OCI-LY1 (cell line): ENCODE results near the gene SYMPK.
A peak's percentile ranks its signal among the peaks of the same experiment; 100 is the strongest.

Experiments
- H2AFZ ChIP-seq: fragments of 200-600 bp; sonication (generic), shearing (Covaris generic); 2 replicates; pipeline ENCODE4 v1.6.0; 2014; ENCODE audit warnings: antibody characterized with exemption, mild to moderate bottlenecking, low read length
- H3F3A ChIP-seq: fragments of 200-600 bp; sonication (generic), shearing (Covaris generic); 2 replicates; pipeline ENCODE4 v1.6.0; 2014; ENCODE audit warnings: mild to moderate bottlenecking, antibody characterized with exemption, low read length, moderate library complexity; ENCODE audit not compliant: insufficient read depth
- H3K27ac ChIP-seq: fragments of 200-600 bp; sonication (generic); 2 replicates; pipeline ENCODE4 v1.5.1; 2014; ENCODE audit warnings: low read length, mixed run types, mild to moderate bottlenecking, low read depth; ENCODE audit not compliant: poor library complexity, severe bottlenecking
- H3K27me3 ChIP-seq: fragments of 200-600 bp; sonication (generic); 2 replicates; pipeline ENCODE4 v1.6.0; 2014; ENCODE audit warnings: antibody characterized with exemption, mild to moderate bottlenecking, low read length, moderate library complexity; ENCODE audit not compliant: insufficient read depth
- H3K36me3 ChIP-seq: fragments of 200-600 bp; sonication (generic); 2 replicates; pipeline ENCODE4 v1.6.1; 2014; ENCODE audit warnings: mild to moderate bottlenecking, antibody characterized with exemption, low read length, moderate library complexity, mixed read lengths; ENCODE audit not compliant: insufficient read depth
- H3K4me1 ChIP-seq: fragments of 200-600 bp; sonication (generic); 2 replicates; pipeline ENCODE4 v1.5.1; 2014; ENCODE audit warnings: mild to moderate bottlenecking, low read length, moderate library complexity; ENCODE audit not compliant: insufficient read depth, severe bottlenecking
- H3K4me2 ChIP-seq: fragments of 200-600 bp; sonication (generic), shearing (Covaris generic); 2 replicates; pipeline ENCODE4 v1.6.1; 2014; ENCODE audit warnings: low read length
- H3K4me3 ChIP-seq: fragments of 200-600 bp; sonication (generic); 2 replicates; pipeline ENCODE4 v1.5.1; 2014; ENCODE audit warnings: low read length, low read depth, mild to moderate bottlenecking, mixed read lengths; ENCODE audit not compliant: poor library complexity, severe bottlenecking
- H3K79me2 ChIP-seq: fragments of 200-600 bp; shearing (Covaris generic); 2 replicates; pipeline ENCODE4 v1.6.1; 2016; ENCODE audit warnings: mixed run types, low read length, mixed read lengths; ENCODE audit not compliant: insufficient read depth
- H3K9ac ChIP-seq: fragments of 200-600 bp; sonication (generic), shearing (Covaris generic); 2 replicates; pipeline ENCODE4 v1.6.1; 2014; ENCODE audit warnings: mild to moderate bottlenecking, low read length, mixed read lengths
- H3K9me2 ChIP-seq: fragments of 200-600 bp; sonication (generic), shearing (Covaris generic); 2 replicates; pipeline ENCODE4 v1.6.1; 2014; ENCODE audit warnings: low read depth, mild to moderate bottlenecking, low read length, mixed read lengths
- H3K9me3 ChIP-seq: fragments of 200-600 bp; shearing (Covaris generic); 2 replicates; pipeline ENCODE4 v1.6.1; 2014; ENCODE audit warnings: low read length, mixed read lengths
- H4K20me1 ChIP-seq: fragments of 200-600 bp; sonication (generic), shearing (Covaris generic); 2 replicates; pipeline ENCODE4 v1.6.0; 2016; ENCODE audit warnings: mild to moderate bottlenecking, low read length; ENCODE audit not compliant: insufficient read depth
- CTCF ChIP-seq: fragments of 200-600 bp; sonication (generic), shearing (Covaris generic); IDR thresholded peaks from 2 replicates; pipeline ENCODE4 v1.5.1; 2017; ENCODE audit warnings: mild to moderate bottlenecking, antibody characterized with exemption, low read length, moderate library complexity, mixed read lengths
- EZH2 ChIP-seq: fragments of 200-600 bp; sonication (generic), shearing (Covaris generic); IDR thresholded peaks from 2 replicates; pipeline ENCODE4 v1.8.0; 2017; ENCODE audit warnings: borderline replicate concordance, mixed run types, mild to moderate bottlenecking, antibody characterized with exemption, low read length, moderate library complexity, mixed read lengths

SYMPK gene

GRCh38 chr19:45812297-45812696 is 50.6 kb downstream of the SYMPK start:
- Histone ChIP-seq H3K27ac (no peak overlapping the region), H3K4me2 (no peak overlapping the region), H4K20me1 (no peaks in the 10 kb centered on the region), H3K9me2 (no peaks in the 10 kb centered on the region), H3K4me3 (no peak overlapping the region), H3K9me3 (no peaks in the 10 kb centered on the region), H3K9ac (no peak overlapping the region), H2AFZ (no peak overlapping the region), H3F3A (no peaks in the 10 kb centered on the region; the same call in 1 of the 2 replicates), H3K79me2 (no peaks in the 10 kb centered on the region), H3K36me3 (peaks cover 8% of the 10 kb centered on the region), H3K4me1 (peaks cover 13% of the 10 kb centered on the region), H3K27me3 (no peaks in the 10 kb centered on the region)
- TF ChIP-seq EZH2 (no peak), CTCF (no peak)

GRCh38 chr19:45809643-45810159 is 53.2 kb downstream of the SYMPK start:
- Histone ChIP-seq H3K4me1 (peaks cover 8% of the 10 kb centered on the region), H3K9ac (no peak overlapping the region), H3K79me2 (no peaks in the 10 kb centered on the region), H3K27ac (peak overlapping the region; percentile 29), H3K9me3 (no peaks in the 10 kb centered on the region), H3K4me3 (no peak overlapping the region), H3K27me3 (no peaks in the 10 kb centered on the region), H3K36me3 (no peaks in the 10 kb centered on the region), H3F3A (no peaks in the 10 kb centered on the region; the same call in 1 of the 2 replicates), H3K9me2 (no peaks in the 10 kb centered on the region), H3K4me2 (no peak overlapping the region), H4K20me1 (no peaks in the 10 kb centered on the region), H2AFZ (no peak overlapping the region)
- TF ChIP-seq EZH2 = no peak
- no peak for TF ChIP-seq CTCF

- Histone ChIP-seq H3K4me1 (peaks cover 14% of the 10 kb centered on the region), H3K9ac (no peak overlapping the region), H3K9me2 (no peaks in the 10 kb centered on the region), H3F3A (no peaks in the 10 kb centered on the region; the same call in 1 of the 2 replicates), H2AFZ (no peak overlapping the region), H3K4me2 (no peak overlapping the region), H3K36me3 (no peaks in the 10 kb centered on the region), H4K20me1 (no peaks in the 10 kb centered on the region), H3K27me3 (no peaks in the 10 kb centered on the region), H3K27ac (no peak overlapping the region), H3K9me3 (no peaks in the 10 kb centered on the region), H3K4me3 (no peak overlapping the region), H3K79me2 (no peaks in the 10 kb centered on the region)
- TF ChIP-seq EZH2 (no peak), CTCF (no peak)
Measured at GRCh38 chr19:45805719-45806118, 57.2 kb downstream of the SYMPK start.
